Lower leg skin (tissue), 3 donors: ENCODE measurements around the gene TLR6.

ENCODE experiments used
- POLR2A ChIP-seq, 2 donors: fragments of 450-650 bp; IDR thresholded peaks; one replicate each; pipeline ENCODE4 v1.6.1; 2016 to 2017; ENCODE audit warnings: antibody characterized with exemption in 2 of 2, mild to moderate bottlenecking in 1 of 2, moderate library complexity in 1 of 2
- TF ChIP-seq, protein P1 (sequence below), 3 donors: fragments of 450-650 bp; IDR thresholded peaks; one replicate each; pipeline ENCODE4 v1.5.1; 2016; ENCODE audit warnings: antibody characterized with exemption in 3 of 3, mild to moderate bottlenecking in 3 of 3, moderate library complexity in 2 of 3

DNA sequence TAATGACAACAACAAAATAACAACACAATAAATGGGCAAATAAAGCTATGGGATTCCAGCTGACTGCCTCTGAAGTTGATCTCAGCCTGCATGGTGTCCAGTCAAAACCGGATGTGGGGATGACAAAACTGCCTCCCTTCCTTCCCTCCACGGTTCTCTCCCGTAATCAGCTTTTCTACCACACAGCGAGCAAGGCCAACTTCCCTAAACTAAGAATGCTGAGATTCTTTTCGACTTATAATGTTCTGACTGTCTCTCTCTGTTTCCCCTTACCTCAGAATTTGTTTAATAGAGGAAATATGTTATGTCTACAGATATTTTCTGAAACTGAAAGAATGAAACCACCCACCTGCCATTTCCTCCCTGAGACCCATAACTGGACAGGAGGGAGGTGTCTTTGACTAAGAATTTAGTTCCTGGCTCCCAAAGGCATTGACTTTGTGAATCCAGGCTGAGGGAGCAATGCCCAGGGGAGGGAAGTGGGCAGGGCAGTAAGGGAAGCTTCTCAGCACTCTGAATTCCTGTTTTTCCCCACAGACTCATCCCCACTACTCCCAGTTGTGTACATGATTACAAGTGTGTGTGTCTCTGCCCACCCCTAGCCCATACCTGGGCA, 51.0 kb downstream of the TLR6 start:
- no peak for TF ChIP-seq POLR2A (IDR thresholded peaks at IDR 0.05)
- TF ChIP-seq, protein P1, sequence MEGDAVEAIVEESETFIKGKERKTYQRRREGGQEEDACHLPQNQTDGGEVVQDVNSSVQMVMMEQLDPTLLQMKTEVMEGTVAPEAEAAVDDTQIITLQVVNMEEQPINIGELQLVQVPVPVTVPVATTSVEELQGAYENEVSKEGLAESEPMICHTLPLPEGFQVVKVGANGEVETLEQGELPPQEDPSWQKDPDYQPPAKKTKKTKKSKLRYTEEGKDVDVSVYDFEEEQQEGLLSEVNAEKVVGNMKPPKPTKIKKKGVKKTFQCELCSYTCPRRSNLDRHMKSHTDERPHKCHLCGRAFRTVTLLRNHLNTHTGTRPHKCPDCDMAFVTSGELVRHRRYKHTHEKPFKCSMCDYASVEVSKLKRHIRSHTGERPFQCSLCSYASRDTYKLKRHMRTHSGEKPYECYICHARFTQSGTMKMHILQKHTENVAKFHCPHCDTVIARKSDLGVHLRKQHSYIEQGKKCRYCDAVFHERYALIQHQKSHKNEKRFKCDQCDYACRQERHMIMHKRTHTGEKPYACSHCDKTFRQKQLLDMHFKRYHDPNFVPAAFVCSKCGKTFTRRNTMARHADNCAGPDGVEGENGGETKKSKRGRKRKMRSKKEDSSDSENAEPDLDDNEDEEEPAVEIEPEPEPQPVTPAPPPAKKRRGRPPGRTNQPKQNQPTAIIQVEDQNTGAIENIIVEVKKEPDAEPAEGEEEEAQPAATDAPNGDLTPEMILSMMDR (IDR thresholded peaks at IDR 0.05) = no peak
